CD4-positive, alpha-beta T cell treated with Interleukin-15 for 1 hour (primary cell): ENCODE measurements around the gene RTN4IP1.
A peak's percentile ranks its signal among the peaks of the same experiment; 100 is the strongest.
"Not testable (repeated sequence)": the region's sequence is repeated elsewhere in the genome, so short reads cannot be mapped to it uniquely, and the experiment has no call there.

Experiments used
- DNase-seq: peaks from one replicate; pipeline ENCODE4 v3.0.0-alpha.2; 2020

RTN4IP1 gene

GRCh38 chr6:106626485-106626884 lies 2.8 kb downstream of the RTN4IP1 start:
- no peak for DNase-seq

GRCh38 chr6:106623039-106623438 lies 6.3 kb downstream of the RTN4IP1 start:
- DNase-seq = no peak

- DNase-seq = no peak
Measured at GRCh38 chr6:106622412-106622811, 6.9 kb downstream of the RTN4IP1 start.

- DNase-seq = no peak
Measured at GRCh38 chr6:106620931-106621672, 8.2 kb downstream of the RTN4IP1 start.

- no peak for DNase-seq
Measured at GRCh38 chr6:106619223-106619622, 10.1 kb downstream of the RTN4IP1 start.

- DNase-seq = no peak
Measured at GRCh38 chr6:106618324-106618723, 11.0 kb downstream of the RTN4IP1 start.

- no peak for DNase-seq
Measured at GRCh38 chr6:106617857-106618256, 11.4 kb downstream of the RTN4IP1 start.

- DNase-seq = no peak
Measured at GRCh38 chr6:106617302-106617701, 12.0 kb downstream of the RTN4IP1 start.

- DNase-seq = no peak
Measured at GRCh38 chr6:106614592-106615257, 14.6 kb downstream of the RTN4IP1 start.

GRCh38 chr6:106614166-106614565 lies 15.1 kb downstream of the RTN4IP1 start:
- DNase-seq = no peak

- DNase-seq = no peak
Measured at GRCh38 chr6:106613590-106613989, 15.7 kb downstream of the RTN4IP1 start.

GRCh38 chr6:106612671-106613416 lies 16.5 kb downstream of the RTN4IP1 start:
- no peak for DNase-seq

GRCh38 chr6:106611030-106611429 lies 18.3 kb downstream of the RTN4IP1 start:
- no peak for DNase-seq

GRCh38 chr6:106609699-106610098 lies 19.6 kb downstream of the RTN4IP1 start:
- peak; percentile 27 for DNase-seq

- no peak for DNase-seq
Measured at GRCh38 chr6:106608080-106608668, 21.1 kb downstream of the RTN4IP1 start.

- DNase-seq = no peak
Measured at GRCh38 chr6:106600329-106600728, 29.0 kb downstream of the RTN4IP1 start.

- no peak for DNase-seq
Measured at GRCh38 chr6:106599440-106599839, 29.9 kb downstream of the RTN4IP1 start.

GRCh38 chr6:106591111-106591825 lies 38.0 kb downstream of the RTN4IP1 start:
- DNase-seq = no peak

- DNase-seq = not testable (repeated sequence)
Measured at GRCh38 chr6:106588937-106589336, 40.4 kb downstream of the RTN4IP1 start.

- no peak for DNase-seq
Measured at GRCh38 chr6:106586815-106587415, 42.4 kb downstream of the RTN4IP1 start.

- no peak for DNase-seq
Measured at GRCh38 chr6:106581468-106581867, 47.8 kb downstream of the RTN4IP1 start.

- no peak for DNase-seq
Measured at GRCh38 chr6:106579281-106579680, 50.0 kb downstream of the RTN4IP1 start.
